GM12865 (cell line): ENCODE data around the gene THEM4.
A peak's percentile ranks its signal among the peaks of the same experiment; 100 is the strongest.
"Not testable (repeated sequence)": the region's sequence is repeated elsewhere in the genome, so short reads cannot be mapped to it uniquely, and the experiment has no call there.

ENCODE experiments used
- DNase-seq: peaks from one replicate; pipeline ENCODE4 v3.0.0; 2010; ENCODE audit warnings: low read depth
- H3K4me3 ChIP-seq: 2 replicates; pipeline ENCODE4 v1.5.1; 2011; ENCODE audit warnings: mild to moderate bottlenecking, low read depth, low read length, control low read depth
- TF ChIP-seq, protein P1 (sequence below): IDR thresholded peaks from 2 replicates; pipeline ENCODE4 v1.5.1; 2011; ENCODE audit warnings: low read length, control low read depth, low read depth, inconsistent platforms; ENCODE audit not compliant: insufficient read depth; ENCODE audit errors: missing control alignments

Gene THEM4

DNA sequence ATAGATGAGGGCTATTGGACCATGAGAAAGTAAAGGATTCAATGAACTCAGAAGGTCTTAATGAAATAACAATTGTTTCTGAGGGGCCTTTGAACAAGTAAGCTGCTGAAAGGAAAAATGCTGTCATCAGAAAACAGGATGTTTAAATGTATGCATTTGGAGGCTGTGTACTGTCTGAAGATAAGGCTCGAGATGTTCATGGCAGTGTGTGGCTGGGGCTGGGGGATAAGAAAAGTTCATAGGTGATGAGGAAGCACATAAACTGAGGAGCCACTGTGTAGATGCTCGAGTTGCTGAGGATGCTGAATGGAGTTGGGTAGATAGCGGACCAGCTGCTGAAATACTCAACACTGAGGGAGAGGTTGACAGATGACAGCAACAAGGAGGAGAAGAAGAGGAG, 17.8 kb downstream of the THEM4 start:
- no peak for DNase-seq
- no peak overlapping the region for H3K4me3 ChIP-seq
- TF ChIP-seq, protein P1, sequence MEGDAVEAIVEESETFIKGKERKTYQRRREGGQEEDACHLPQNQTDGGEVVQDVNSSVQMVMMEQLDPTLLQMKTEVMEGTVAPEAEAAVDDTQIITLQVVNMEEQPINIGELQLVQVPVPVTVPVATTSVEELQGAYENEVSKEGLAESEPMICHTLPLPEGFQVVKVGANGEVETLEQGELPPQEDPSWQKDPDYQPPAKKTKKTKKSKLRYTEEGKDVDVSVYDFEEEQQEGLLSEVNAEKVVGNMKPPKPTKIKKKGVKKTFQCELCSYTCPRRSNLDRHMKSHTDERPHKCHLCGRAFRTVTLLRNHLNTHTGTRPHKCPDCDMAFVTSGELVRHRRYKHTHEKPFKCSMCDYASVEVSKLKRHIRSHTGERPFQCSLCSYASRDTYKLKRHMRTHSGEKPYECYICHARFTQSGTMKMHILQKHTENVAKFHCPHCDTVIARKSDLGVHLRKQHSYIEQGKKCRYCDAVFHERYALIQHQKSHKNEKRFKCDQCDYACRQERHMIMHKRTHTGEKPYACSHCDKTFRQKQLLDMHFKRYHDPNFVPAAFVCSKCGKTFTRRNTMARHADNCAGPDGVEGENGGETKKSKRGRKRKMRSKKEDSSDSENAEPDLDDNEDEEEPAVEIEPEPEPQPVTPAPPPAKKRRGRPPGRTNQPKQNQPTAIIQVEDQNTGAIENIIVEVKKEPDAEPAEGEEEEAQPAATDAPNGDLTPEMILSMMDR, result no peak

DNA sequence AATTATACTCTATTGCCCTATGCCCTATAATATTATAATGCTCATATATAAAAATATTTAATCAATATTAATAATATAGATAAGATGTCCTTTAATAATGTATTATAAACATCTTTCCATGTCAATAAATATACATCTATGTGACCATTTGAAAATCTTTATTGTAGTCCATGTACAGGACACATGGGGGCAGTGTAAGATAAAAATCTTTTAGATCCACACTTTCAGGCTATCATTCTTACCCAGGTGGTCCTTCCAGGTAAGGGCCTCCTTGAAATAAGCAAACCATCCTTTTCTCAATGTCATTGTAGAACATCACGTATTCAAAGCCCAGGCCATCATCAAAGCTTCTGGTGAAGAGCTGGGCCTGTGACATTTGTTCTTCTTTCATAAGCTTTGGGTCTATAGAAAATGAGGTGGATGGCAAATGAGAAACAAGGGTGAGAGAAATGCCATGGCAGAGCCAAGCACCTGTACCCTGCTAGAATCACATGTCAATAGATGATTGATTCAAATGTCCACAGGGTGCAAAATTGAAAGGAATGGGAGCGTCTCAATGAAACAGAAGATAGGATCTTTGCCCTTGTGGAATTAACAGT, 20.2 kb downstream of the THEM4 start:
- TF ChIP-seq, protein P1, result peak; percentile 18
- peak; percentile 26 for DNase-seq
- H3K4me3 ChIP-seq, result no peak overlapping the region

DNA sequence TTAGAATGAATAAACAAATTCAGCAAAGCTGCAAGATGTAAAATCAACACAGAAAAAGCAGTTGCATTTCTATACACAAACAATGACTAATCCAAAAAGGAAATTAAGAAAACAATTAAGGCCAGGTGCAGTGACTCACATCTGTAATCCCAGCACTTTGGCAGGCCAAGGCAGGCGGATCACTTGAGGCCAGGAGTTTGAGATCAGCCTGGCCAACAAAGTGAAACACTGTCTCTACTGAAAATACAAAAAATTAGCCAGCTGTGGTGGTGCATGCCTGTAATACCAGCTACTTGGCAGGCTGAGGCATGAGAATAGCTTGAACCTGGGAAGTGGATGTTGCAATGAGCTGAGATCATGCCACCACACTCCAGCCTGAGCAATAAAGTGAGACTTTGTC, 22.3 kb downstream of the THEM4 start:
- TF ChIP-seq, protein P1, result no peak
- DNase-seq, result no peak
- no peak overlapping the region for H3K4me3 ChIP-seq

DNA sequence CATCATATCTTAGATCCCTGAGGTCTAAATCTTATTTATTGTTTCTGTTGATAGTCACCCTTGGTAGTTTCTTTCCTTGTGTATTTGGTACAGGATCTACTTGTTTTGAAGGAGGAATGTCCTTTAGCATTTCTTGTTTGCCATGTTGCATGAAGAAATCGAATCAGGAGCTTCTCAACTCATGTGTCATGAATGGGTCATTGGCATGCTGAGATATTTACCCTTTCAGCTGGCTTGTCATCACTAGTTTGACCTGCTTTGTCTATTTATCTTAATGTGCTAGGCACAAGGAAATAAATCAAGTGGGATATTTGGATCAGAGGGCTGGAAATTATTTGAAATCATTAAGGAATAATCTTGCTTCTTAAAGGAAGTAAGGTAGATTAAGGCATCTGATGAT, 23.8 kb downstream of the THEM4 start:
- DNase-seq, result no peak
- no peak overlapping the region for H3K4me3 ChIP-seq
- TF ChIP-seq, protein P1, result no peak

DNA sequence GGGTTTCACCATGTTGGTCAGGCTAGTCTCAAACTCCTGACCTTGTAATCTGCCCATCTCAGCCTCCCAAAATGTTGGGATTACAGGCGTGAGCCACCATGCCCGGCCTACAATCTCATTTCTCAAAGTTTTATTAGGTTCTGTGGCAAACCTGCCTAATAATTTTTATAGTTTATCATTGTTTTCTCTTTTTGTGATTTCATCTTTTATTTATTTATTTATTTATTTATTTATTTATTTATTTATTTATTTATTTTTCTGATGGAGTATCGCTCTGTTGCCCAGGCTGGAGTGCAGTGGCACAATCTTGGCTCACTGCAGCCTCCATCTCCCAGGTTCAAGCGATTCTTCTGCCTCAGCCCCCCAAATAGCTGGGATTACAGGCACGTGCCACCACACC, 24.4 kb downstream of the THEM4 start:
- DNase-seq, H3K4me3 ChIP-seq: not testable (repeated sequence)

DNA sequence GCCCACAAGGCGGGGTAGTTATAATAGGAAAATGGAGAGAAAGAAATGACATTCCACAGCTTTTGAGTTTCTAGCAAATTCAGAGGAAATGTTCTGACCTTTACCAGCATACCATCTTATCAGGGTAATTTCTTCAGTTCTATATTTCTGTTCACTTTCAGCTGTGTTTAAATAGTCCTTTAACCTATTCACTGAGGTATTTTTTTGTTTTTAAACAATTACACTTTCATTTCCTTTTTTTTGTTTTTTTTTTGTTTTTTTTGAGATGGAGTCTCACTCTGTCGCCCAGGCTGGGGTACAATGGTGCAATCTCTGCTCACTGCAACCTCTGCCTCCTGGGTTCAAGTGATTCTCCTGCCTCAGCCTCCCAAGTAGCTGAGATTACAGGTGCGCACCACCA, 24.9 kb downstream of the THEM4 start:
- DNase-seq, H3K4me3 ChIP-seq: not testable (repeated sequence)

DNA sequence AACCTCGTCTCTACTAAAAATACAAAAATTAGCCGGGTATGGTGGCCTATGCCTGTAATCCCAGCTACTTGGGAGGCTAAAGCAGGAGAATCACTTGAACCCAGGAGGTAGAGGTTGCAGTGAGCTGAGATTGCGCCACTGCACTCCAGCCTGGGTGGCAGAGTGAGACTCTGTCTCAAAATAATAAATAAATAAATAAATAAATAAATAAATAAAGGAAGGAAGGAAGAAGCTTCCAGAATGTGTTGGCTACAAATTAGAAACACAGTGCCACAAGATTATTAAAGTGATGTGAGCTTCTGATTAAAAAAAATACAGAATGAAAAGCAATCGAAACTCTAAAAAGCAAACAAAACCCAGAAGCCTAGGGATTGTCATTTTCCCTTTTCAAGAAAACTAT, 25.4 kb downstream of the THEM4 start:
- not testable (repeated sequence) for H3K4me3 ChIP-seq, DNase-seq

DNA sequence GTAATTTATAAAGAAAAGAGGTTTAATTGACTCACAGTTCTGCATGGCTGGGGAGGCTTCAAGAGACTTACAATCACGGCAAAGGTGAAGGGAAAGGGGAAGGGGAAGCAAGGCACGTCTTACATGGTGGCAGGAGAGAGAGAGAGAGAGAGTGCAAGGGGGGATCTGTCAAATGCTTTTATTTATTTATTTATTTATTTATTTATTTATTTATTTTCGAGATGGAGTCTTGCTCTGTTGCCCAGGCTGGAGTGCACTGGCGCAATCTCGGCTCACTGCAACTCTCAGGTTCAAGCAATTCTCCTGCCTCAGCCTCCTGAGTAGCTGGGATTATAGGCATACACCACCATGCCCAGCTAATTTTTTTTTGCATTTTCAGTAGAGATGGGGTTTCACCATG, 26.4 kb downstream of the THEM4 start:
- not testable (repeated sequence) for DNase-seq, H3K4me3 ChIP-seq

DNA sequence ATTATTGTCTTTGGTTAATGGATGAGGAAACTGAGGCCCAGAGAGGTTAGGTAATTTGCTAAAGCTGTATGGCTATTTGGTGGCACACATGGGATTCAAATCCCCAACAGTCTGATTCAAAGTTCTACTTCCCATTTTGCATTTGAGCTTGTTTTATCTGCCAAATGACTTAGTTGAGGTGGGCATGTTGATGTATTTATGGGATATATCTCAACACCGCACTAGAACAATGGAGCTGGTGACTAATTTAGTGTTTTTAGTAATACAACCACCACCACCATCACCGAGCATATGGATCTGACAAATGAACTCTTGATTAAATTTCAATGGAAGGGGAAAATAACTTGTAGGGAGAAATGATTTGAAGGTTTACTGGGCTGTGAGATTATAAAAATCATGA, 26.8 kb downstream of the THEM4 start:
- no peak overlapping the region for H3K4me3 ChIP-seq
- DNase-seq, result no peak
- TF ChIP-seq, protein P1, result no peak
